HG03565 (cell line): Measurements from ENCODE around the gene LRGUK.

Experiments used
- ATAC-seq: cut with Tn5 transposase; IDR thresholded peaks from one replicate; pipeline ENCODE4 v1.9.1; 2021; ENCODE audit warnings: mild to moderate bottlenecking, moderate library complexity; ENCODE audit not compliant: unreplicated experiment

LRGUK gene

DNA sequence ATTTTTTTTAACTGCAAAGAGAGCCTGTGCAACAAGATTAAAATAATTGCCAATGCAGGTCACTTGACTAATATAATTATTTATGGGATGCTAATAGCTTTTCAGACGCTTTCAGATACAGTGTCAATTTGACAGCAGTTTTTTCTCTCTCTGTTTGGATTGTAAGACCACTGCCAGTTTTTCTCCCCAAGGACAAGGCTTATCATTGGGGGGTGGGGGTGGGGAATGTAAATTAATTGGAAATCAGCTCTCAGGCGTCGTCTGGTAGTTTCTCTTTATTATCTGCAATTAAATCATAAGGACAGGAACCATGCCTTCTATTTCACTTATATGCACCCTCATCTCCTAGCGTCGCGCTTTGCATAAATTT, 559 bp upstream of the LRGUK start:
- ATAC-seq: no peak

DNA sequence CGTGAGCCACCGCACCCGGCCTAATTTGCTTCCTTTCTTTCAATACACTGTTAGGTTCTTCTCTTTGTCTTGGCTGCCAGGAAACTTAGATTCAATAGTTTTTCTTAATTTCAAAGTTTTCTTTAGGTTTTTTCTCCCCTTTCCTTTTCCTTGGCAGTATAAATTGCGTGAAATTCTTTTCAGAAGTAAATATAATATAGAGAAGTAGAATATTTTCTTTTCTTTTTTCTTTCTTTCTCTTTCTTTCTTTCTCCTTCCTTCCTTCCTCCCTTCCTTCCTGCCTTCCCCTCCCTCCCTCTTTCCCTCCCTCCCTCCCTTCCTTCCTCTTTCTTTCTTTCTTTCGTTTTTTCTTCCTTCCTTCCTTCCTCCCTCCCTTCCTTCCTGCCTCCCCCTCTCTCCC, 1.7 kb downstream of the LRGUK start:
- no peak for ATAC-seq

DNA sequence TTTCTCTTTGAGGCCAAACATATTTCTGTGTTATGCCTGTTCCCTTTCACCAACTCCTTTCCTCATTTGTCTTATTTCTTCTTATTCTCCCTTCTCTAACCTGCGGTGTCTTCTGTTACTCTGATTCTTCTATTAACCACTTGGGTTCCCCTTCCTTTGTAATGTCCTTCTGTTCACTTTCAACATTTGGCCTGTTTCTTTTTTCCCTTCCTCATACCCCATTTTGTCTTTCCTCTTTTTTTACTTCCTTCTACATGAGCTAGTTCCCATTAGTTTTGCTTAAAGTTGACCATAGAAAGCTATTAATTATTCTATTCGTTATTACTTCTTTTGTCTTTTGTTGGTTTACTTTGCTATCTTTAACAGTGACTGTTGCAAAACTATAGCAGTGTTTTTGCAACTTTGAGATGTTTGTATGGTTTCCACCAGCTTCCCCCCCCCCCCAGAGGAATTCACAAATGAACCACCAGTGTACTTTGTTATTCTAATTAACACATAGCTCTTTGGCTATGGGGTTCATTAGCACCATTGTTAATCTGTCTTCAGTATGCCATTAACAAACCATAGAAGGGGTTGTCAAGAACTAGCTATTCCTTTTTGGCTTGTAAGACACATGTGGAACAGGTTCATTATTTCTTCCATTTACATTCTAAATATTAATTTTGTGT, 2.9 kb downstream of the LRGUK start:
- ATAC-seq: no peak

DNA sequence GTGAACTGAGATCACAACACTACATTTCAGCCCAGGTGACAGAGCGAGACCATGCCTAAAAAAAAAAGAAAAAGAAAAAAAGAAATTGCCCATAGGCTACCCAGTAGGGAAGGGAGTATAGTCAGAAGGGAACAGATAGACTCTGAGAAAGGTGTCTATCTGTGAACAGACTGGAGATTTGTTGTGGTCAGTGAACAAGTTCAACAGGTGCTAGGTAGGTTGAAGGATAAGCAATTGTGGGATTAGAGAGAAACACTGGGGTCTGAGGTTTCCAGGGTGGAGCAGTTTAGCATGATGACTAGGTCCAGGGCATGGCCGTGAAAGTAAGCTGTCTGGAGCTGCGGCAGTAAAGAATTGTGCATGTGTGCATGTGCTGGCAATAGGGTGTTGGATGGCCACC, 6.9 kb downstream of the LRGUK start:
- ATAC-seq: no peak

DNA sequence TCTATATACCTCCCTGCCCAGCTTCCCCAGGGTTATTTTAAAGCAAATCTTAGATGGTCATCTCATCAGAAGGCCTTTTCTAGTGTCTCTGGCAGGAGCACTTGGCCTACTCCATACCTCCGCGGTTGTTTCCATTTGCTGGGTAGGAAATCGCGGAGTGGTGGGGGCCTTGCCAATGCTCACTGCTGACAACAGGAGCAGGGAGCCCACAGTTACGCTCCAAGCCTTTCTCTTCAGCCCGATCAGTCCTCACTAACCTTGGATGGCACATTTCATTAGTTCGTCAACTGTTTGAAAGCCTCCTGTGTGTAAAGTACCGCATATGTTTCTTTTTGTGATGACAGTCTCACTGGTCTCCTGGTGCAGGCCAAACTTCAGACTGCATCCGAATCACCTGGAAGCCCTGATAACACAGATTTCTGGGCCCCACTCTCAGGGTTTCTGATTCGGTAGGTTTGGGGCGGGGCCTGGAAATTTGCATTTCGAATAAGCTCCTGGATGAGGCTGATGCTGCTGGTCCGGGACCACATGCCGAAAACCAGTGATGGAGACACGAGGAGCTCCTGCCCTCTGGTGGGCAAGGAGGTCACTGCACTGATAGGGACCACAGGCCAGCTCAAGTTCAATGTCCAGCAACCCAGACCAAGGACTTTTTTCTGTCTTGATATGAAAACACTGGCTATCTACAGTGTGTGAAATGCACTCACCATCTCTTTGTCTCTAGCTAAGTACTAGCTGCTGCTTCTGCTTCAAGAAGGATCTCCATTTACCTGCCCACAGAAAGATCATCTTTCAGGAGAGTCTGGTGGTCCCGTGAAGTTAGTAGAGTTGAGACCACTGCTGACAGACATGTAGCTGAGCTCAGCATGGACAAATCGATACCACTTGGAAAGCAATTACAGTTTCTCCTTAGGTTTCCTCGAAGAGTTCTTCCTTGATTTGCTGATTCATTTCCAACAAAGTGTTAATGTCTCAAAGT, 14.0 kb downstream of the LRGUK start:
- peak; percentile 71 for ATAC-seq

DNA sequence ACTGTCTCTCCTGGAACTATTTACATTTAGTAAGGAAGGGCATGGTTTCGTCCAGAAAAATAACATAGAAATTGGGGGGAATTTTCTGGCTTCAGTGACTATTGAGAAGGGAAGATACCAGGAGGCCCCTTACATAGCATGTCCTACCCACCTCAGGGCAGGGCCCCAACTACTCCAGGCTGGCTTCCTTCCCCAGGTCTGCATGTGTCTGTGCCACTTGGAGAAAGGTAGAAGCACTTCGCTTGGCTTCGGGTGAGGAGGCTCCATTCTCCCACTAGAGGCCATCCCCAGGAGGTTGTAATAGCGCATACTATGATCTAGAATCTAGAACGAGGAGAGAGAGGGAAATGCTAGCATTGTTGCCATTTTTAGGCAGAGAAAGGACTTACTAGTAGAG, 14.7 kb downstream of the LRGUK start:
- no peak for ATAC-seq

DNA sequence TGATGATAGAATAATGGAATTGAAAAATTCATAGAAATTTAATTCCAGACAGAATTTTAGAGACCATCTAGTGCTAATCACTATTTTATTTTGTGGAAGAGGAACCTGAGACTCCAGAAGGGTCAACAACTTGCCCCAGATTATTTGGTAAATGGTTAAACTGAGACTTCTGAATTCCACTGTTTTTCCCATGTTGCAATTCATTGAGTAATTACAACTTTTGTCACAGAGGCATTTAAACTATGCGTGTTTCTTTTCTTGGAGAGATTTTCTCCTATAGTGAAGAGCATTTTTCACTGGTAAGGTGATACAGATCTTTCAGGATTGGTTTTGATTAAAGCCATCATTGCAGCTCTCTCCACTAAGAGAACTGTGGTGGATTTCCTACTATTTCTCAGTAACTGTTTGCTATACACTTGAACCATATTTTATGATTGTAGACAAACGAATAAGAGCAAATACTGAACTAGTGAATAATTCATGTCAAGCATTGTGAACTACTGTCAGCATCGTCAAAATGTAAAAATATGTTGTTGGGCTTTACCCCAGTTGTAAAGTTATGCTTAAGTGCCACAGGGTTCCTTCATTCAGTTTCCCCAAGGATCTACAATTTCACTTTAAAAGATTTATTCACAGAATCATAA, 26.5 kb downstream of the LRGUK start:
- ATAC-seq: no peak

DNA sequence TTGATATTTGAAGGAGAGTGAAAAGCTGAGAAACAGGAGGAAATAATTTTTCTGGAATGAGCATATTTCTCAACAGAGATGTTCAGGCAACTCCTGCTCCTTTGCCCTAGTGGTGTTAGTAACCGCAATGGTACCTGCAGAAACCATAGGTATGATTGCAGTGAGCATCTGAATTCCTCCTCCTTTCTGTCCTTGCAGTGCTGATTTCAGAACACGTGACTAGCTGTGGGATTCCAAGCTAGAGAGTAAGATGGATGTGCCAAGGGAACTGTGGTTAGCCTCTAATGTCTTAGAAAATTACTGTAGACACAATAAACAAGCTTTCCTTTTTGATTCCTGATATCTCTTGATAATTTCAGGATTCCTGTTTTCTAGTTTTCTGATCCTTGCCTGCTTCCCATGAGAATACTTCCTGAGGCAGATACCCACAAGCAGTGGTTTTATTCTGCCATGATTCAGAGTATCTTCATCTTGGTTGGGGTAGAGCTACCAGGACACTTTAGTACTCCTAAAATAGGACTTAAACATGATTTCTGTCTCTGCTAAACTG, 27.5 kb downstream of the LRGUK start:
- ATAC-seq: no peak

DNA sequence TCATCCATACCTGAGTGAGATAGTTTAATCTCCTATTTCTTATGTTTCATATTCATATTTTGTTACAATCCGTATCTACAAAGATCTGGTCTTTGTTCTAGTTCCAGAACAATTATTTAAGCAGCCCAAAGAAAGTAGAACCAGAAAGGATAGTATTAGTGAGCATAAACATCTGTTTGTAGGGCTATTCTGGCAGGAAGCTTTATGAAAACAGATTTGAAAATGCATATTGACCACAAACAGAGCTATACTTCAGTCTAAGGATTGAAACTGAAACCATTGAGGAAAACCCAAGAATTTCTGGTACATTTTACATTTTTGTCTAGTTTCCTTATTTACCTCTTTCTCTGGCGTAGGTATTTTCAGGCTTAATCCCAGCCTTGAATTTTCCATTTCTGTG, 28.1 kb downstream of the LRGUK start:
- no peak for ATAC-seq

DNA sequence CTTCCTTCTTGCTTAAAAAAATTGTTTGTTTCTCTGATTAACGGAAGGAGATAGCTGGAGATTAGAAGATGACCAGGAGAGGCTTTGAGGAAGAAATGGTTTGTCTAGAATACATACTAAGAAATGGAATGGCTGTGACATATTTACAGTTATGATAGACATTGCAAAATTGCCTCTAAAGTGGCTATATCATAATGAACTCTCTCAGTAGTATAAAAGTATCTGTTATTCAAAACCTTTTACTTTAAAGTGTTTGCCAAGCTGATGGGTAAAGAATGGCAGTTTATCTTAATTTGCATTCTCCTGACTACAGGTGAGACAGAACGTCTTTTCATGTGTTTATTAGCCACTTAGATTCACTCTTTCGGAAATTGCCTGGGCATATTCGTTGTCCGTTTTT, 28.7 kb downstream of the LRGUK start:
- ATAC-seq: no peak

DNA sequence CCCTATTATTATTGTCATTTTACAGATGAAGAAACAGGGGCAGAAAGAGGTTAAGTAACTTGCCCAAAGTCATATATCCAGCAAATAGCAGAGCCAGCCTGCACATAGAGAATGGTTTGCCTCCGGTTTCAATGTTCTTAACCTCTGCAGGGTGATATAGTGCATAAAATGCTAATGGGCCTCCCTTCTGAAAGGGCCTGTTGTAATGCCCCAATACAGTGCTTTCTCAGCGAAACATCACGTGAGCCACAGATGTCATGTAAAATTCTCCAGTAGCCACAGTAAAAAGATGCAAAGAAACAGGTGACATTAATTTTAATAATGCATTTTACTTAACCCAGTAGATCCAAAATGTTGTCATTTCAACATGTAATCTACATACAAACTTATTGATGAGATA, 38.1 kb downstream of the LRGUK start:
- no peak for ATAC-seq

DNA sequence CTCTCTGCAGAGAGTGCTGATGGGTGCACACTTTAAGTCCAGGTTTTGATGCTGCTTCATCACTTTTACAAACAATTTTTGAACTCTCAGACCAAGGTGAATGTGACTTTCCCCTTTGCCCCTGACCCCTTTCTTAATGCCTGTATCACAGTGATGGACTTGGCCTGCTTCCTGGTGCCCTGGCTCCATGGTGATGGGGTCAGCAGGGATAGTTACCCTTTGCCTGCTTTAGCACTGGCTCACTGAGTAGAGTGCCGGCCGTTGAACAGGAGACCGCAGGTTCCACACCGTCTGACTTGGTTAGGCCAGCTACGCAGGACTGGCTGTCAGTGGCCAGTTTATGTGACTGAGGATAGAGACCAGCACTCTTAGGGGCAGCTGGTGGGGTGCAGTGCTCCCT, 40.1 kb downstream of the LRGUK start:
- ATAC-seq: no peak

DNA sequence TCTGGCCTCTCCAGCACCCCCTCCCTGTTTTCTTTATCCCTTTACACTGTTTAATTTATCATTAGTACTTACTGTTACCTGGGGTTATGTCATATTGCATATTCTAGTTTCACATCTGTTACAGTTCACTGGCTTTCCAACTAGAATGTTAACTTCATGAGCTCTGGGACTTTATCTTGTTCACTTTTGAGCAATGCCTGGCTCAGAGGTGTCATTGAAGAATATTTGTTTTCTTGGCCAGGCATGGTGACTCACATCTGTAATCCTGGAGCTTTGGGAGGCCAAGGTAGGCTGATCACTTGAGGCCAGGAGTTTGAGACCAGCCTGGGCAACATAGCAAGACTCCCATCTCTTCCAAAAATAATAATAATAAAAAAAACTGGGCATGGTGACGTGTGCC, 40.7 kb downstream of the LRGUK start:
- no peak for ATAC-seq

DNA sequence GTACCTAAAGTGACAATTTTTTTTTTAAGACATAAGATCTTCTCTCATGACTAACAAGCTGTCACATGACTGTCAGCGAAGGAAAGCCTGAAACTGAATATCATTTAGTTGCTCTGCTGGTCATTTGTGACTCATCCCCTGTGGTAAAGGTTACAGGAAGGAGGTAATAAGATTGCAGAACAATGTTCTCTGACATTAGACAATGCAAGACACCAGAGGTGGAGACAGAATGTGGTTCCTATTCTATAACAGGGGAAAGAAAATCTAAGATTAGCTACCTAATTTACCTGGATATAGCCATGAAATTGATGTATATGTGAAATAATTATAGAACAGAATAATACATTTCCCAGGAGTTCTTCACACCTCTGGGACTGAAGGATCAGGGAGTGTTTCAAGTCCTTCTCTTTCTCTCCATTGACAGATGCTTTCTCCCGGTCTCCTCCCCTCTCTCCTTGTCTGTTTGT, 47.7 kb downstream of the LRGUK start:
- peak; percentile 98 for ATAC-seq

DNA sequence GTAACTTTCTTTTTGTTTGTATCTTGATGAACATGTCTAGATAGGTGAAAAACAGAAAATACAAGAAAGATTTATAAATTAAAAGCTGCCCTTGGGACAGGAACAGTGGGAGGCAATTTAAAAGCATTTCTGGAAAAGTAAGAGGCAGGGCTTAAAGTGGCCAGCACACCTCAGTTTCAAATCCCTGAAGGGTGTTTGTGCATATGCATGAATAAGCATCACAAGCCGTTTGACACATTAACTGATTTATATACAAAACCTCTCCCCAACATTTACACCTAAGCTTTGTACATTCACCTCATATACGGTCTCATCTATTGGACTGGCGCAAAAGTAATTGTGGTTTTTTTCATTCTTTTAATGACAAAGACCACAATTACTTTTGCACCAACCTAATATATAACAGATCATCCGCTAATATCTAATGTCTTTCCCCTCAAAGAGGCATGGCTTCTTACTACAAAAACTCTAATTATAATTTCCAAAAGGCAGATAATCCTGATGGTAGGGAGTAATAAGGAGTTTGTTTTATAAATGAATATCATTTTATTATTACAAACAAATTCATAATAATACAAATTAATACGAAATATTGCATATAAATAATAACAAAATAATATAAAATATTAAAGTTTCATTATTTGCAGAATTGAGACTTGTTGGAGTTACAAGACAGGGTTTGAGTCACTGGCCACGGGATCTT, 48.3 kb downstream of the LRGUK start:
- no peak for ATAC-seq

DNA sequence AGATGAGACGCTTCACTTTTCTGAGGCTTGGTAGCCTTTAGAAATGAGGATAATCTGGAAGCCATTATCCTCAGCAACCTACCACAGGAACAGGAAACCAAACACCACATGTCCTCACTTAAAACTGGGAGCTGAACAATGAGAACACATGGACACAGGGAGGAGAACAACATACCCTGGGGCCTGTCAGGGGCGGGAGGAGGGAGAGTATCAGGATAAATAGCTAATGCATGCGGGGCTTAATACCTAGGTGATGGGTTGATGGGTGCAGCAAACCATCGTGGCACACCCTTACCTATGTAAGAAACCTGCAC, 48.9 kb downstream of the LRGUK start:
- no peak for ATAC-seq

DNA sequence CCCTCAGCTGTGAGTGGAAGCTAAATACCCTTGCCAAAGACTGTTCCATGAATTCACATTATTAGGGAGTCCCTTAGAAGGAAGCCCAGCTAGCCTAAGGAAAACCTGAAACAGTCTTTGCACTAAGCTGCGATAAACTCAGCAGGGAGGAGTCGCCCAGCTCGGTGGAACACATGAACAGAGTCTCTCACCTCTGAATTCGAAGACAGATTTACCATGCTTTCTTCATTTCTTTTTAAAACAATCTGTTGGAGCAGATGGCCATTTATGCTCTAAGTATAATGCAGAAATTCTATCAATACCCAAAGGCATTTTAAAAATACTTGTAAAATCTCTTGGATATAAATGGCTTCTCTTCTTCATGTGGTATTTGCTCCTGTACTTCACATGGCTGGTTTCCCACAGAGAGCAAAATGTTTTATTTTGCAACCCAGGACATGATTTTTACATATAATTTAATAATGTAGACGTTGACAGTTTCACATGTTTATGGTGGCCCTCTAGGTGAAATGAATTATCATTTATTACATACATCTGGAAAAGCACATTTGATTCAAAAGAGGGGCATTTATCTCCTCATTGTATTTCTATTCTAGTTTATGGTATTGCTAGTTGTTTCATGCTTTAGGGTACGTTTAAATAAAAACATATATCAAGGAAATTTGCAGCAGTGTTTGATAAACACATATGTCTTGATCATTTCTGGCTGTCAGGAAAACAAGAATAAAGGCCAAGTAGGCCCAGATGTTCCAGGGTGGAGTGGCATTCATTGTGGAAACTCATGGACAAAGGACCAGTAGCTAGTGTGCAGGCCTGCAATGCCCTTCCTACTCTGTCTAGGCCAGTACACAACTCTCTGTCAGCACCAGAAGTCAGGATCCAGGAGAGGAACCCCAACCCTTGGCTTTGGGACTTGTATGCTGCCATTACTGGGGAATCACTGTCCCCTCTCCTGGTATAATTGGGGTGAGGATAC, 52.2 kb downstream of the LRGUK start:
- no peak for ATAC-seq

DNA sequence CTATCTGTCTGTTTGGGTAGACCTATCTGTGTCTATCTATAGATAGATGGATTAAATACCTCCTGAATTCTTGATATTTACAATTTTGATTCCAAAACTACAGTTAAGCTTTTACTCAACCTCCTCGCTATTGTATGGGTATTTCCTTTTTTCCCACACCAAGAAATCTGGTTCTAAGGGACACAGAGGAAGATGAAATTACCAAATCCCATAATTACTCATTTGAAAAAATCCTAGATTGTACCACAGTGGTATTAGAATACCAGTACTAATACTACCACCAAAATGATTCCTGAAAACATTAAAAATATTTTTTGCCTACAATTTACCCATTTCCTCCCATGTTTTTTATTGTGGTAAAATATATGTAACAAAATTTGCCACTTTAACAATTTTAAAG, 53.2 kb downstream of the LRGUK start:
- no peak for ATAC-seq

DNA sequence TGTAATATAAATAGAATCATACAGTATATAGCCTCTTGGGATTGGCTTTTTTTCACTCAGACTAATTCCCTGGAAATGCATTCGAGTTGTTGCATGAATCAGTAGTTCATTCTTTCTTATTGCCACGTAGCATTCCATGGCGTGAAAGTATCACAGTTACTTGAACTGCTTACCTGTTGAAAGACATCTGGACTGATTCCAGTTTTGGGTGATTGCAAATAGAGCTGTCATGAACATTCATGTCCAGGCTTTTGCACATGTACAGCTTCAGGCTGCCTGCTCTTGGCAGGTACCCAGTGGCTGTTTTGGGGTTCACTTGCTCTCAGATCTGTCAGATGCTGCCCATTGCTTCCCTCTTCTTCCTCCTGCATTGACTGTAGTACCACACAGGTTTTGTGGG, 54.9 kb downstream of the LRGUK start:
- ATAC-seq: no peak

DNA sequence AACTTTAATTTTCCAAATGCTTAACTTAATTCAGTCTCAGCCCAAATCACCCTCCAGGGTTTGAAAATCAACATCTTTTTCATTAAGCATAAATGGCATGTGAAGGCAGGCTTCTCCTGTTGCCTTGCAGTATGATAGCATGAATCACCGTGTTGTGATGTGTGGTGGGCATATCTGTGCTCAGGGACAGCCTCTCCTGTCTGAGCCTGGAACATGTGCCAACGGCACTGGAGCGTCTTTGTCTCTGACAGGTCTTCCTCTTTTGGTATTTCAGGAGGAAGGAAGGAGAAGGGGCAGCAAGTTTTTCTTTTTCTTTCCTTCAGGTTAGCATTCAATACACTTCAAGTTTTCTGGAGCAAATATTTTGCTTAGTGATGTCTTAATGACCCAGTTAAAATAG, 57.6 kb downstream of the LRGUK start:
- no peak for ATAC-seq
